ENCODE data around the gene RGS7. TPM values are rescaled to one million over a fixed set of nuclear protein-coding genes. Genes with fewer than 3 reads are reported as not detected.
"Not testable (repeated sequence)": the region's sequence is repeated elsewhere in the genome, so short reads cannot be mapped to it uniquely, and the experiment has no call there.

RGS7 gene
- total RNA-seq, 2 donors from 2014 or later: 0.10 to 0.24 TPM

DNA sequence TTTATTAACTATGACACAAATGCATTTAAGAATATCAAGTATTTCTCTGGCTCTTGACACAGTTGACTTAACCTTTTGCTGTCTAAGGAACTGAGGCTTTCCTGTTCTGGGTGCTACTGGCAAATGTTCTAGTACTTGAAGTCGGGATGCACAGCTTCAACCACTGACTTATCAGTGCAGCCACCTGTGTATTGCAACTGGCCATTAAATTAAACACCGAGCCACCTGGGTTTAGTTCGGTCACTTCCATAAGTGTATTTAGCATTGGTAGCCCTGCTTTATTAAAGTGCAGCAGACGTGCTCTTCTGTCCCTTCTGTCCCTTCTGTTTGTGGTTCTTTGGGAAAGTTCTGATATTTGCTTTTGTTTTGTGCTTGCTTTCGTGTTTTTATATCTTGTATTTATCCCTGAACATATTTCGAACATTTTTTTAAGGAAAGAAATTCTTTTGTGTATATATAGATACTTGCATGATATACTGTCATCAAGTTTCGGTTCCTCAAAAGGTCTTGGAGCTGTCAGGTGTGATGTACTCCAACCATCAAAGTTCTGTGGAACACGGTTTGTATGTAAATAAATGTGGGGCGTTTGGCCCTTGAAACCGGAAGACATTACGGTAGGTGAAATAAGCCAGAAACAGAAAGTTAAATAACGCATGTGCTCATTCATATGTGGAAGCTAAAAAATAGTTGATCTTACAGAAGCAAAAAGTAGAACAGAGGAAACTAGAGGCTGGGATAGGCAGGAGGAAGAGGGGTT, 447.1 kb downstream of the RGS7 start:
- Histone ChIP-seq H3K27ac (no peak overlapping the region), H3K9ac (ENCODE audit: low read depth in 2 of 2, low read length in 2 of 2) (no peak overlapping the region), H3K4me1 (no peaks in the 10 kb centered on the region), H3K4me3 (no peak overlapping the region), H3K9me3 (no peaks in the 10 kb centered on the region), H3K36me3 (no peaks in the 10 kb centered on the region), H3K27me3 (no peaks in the 10 kb centered on the region)
- TF ChIP-seq, protein P1, sequence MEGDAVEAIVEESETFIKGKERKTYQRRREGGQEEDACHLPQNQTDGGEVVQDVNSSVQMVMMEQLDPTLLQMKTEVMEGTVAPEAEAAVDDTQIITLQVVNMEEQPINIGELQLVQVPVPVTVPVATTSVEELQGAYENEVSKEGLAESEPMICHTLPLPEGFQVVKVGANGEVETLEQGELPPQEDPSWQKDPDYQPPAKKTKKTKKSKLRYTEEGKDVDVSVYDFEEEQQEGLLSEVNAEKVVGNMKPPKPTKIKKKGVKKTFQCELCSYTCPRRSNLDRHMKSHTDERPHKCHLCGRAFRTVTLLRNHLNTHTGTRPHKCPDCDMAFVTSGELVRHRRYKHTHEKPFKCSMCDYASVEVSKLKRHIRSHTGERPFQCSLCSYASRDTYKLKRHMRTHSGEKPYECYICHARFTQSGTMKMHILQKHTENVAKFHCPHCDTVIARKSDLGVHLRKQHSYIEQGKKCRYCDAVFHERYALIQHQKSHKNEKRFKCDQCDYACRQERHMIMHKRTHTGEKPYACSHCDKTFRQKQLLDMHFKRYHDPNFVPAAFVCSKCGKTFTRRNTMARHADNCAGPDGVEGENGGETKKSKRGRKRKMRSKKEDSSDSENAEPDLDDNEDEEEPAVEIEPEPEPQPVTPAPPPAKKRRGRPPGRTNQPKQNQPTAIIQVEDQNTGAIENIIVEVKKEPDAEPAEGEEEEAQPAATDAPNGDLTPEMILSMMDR (IDR thresholded peaks at IDR 0.05): no peak
- intact Hi-C loops (cut with DNase I): no loop called here
- DNase-seq: no peak

DNA sequence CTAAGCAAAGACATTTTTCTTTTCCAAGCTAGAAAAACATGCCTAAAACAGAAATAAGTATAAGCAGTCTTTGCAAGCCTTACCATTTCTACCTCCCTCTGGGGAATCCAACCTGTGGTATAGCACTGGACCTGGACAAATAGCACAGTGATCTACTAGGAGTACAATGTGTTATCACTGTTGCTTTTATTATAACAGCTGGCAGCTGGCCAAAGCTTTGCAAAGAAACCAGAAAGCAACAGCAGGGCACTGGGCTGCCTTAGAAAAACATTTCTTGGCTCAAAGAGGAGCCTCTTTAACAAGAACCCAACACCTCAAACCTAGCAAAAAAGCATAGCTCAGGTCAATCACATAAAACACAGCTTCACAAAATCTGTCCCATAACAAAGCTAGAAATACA, 450.5 kb downstream of the RGS7 start:
- H3K9ac ChIP-seq (ENCODE audit: low read depth in 2 of 2, low read length in 2 of 2): no peak overlapping the region
- H3K4me3 ChIP-seq: no peak overlapping the region
- TF ChIP-seq, protein P1 (IDR thresholded peaks at IDR 0.05): no peak
- DNase-seq: peak; percentile 62
- intact Hi-C loops (cut with DNase I): no loop called here
- no peaks in the 10 kb centered on the region for H3K36me3 ChIP-seq
- no peaks in the 10 kb centered on the region for H3K9me3 ChIP-seq
- no peaks in the 10 kb centered on the region for H3K27me3 ChIP-seq
- H3K27ac ChIP-seq: no peak overlapping the region
- H3K4me1 ChIP-seq: no peaks in the 10 kb centered on the region

DNA sequence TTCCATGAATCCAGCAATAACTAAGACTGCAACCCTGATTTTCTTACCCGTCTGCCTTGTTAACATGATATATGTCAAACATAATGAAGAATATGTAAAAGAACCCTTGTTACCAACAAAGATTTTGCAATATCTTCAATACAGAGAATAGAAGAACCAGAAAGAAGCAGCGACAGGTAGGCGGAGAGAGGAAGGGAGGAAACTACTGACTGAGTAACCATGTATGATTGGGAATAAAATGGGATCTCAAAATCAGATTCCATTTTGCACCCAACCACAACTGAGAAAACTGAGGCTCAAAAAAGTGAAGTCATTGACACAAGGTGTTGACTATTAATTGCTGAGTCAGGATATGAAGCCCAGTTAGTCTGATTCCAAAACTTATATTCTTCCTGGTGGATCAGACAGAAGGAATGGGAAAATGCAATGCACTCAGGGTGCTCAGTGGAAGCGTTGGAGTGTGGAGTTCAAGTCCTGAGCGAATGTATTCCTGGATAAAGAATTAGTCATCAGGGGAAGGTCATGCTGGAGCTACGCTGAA, 451.7 kb downstream of the RGS7 start:
- H3K9me3 ChIP-seq: no peaks in the 10 kb centered on the region
- no peak for DNase-seq

DNA sequence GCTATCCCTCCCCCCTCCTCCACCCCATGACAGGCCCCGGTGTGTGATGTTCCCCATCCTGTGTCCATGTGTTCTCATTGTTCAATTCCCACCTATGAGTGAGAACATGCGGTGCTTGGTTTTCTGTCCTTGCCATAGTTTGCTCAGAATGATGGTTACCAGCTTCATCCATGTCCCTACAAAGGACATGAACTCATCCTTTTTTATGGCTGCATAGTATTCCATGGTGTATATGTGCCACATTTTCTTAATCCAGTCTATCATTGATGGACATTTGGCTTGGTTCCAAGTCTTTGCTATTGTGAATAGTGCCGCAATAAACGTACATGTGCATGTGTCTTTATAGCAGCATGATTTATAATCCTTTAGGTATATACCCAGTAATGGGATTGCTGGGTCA, 461.6 kb downstream of the RGS7 start:
- H3K4me3 ChIP-seq; H3K27me3 ChIP-seq; H3K9ac ChIP-seq (ENCODE audit: low read depth in 2 of 2, low read length in 2 of 2); H3K9me3 ChIP-seq; intact Hi-C loops (cut with DNase I); H3K27ac ChIP-seq; H3K36me3 ChIP-seq; DNase-seq; H3K4me1 ChIP-seq: not testable (repeated sequence)

More for the DNA sequence above, 451.7 kb downstream of the RGS7 start:
- Histone ChIP-seq H3K36me3 (no peaks in the 10 kb centered on the region), H3K27me3 (no peaks in the 10 kb centered on the region), H3K4me1 (no peaks in the 10 kb centered on the region), H3K9ac (ENCODE audit: low read depth in 2 of 2, low read length in 2 of 2) (no peak overlapping the region), H3K27ac (no peak overlapping the region), H3K4me3 (no peak overlapping the region)
- intact Hi-C loops (cut with DNase I): no loop called here
- TF ChIP-seq, protein P1 (IDR thresholded peaks at IDR 0.05): no peak

DNA sequence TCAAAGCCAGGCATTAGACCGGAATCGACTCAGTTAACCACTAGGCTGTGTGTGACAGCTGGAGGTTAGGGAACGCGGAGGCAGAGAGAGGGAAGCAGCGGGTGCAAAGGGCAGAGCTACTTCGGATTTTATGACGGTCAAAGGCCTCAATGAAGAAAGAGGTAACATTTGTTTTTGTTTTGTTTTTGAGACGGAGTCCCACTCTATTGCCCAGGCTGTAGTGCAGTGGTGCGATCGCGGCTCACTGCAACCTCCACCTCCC, 468.3 kb downstream of the RGS7 start:
- Histone ChIP-seq H3K4me3 (no peak overlapping the region), H3K27ac (no peak overlapping the region), H3K36me3 (no peaks in the 10 kb centered on the region), H3K27me3 (no peaks in the 10 kb centered on the region), H3K4me1 (no peaks in the 10 kb centered on the region), H3K9me3 (no peaks in the 10 kb centered on the region), H3K9ac (ENCODE audit: low read depth in 2 of 2, low read length in 2 of 2) (no peak overlapping the region)
- DNase-seq: no peak
- TF ChIP-seq, protein P1 (IDR thresholded peaks at IDR 0.05): no peak
- intact Hi-C loops (cut with DNase I): loop anchor here (2.0 to 10.0 kb wide), 2 partner anchors 58 to 606 kb away; no protein-coding TSS in a partner anchor
